ENCODE measurements around the gene SUV39H1. TPM values are rescaled to one million over a fixed set of nuclear protein-coding genes. Genes with fewer than 3 reads are reported as not detected.
"Not testable (repeated sequence)": the region's sequence is repeated elsewhere in the genome, so short reads cannot be mapped to it uniquely, and the experiment has no call there.

SUV39H1 gene
- total RNA-seq, 3 donors from 2014 or later (not counting 1 experiment from before 2014, with no cell fraction given) = 9.2 to 11.6 (median 11.0) TPM

GRCh38 chrX:48681539-48682183, 14.9 kb upstream of the SUV39H1 start:
- intact Hi-C loops (cut with micrococcal nuclease) = no loop called here
- no peaks in the 10 kb centered on the region for H3K9me3 Mint-ChIP-seq
- no peaks in the 10 kb centered on the region for H3K27me3 Mint-ChIP-seq (ENCODE audit: low read depth in 2 of 2)

GRCh38 chrX:48682795-48683194, 13.7 kb upstream of the SUV39H1 start:
- H3K36me3 Mint-ChIP-seq; ATAC-seq; DNase-seq; H3K4me3 ChIP-seq (ENCODE audit: low read length); H3K27me3 ChIP-seq (ENCODE audit: control insufficient read depth, insufficient read depth, low read length); H3K4me3 Mint-ChIP-seq; H3K9me3 ChIP-seq (ENCODE audit: control insufficient read depth, insufficient read depth, low read length); intact Hi-C loops (cut with micrococcal nuclease); H3K9me3 Mint-ChIP-seq; H3K27me3 Mint-ChIP-seq (ENCODE audit: low read depth in 2 of 2): not testable (repeated sequence)
- Histone ChIP-seq H3K27ac (ENCODE audit: low read length) (peak overlapping the region; percentile 95), H3K4me1 (ENCODE audit: control insufficient read depth, insufficient read depth, low read length) (peaks cover 43% of the 10 kb centered on the region), H3K36me3 (ENCODE audit: control insufficient read depth, insufficient read depth, low read length) (peaks cover 19% of the 10 kb centered on the region)
- 93% methylated on average over 12 of the region's 12 CpGs for WGBS (ENCODE audit: insufficient coverage)
- Mint-ChIP-seq H3K4me1 (peaks cover 21 to 47% of the 10 kb centered on the region in 2 donors), H3K27ac (peak overlapping the region; percentile 88 to 93)

More at GRCh38 chrX:48681539-48682183, 14.9 kb upstream of the SUV39H1 start:
- H3K27ac ChIP-seq (ENCODE audit: low read length) = no peak overlapping the region
- DNase-seq (no peak), ATAC-seq (no peak)
- H3K27me3 ChIP-seq (ENCODE audit: control insufficient read depth, insufficient read depth, low read length) = no peaks in the 10 kb centered on the region
- TF ChIP-seq CTCF (IDR thresholded peaks at IDR 0.05) = no peak
- H3K4me1 ChIP-seq (ENCODE audit: control insufficient read depth, insufficient read depth, low read length) = peaks cover 50% of the 10 kb centered on the region
- Mint-ChIP-seq H3K4me3 (no peak overlapping the region), H3K36me3 (no peaks in the 10 kb centered on the region), H3K4me1 (peaks cover 21 to 45% of the 10 kb centered on the region in 2 donors), H3K27ac (no peak overlapping the region)
- no peaks in the 10 kb centered on the region for H3K9me3 ChIP-seq (ENCODE audit: control insufficient read depth, insufficient read depth, low read length)
- H3K36me3 ChIP-seq (ENCODE audit: control insufficient read depth, insufficient read depth, low read length) = peaks cover 10% of the 10 kb centered on the region
- 94% methylated on average over 9 of the region's 10 CpGs for WGBS (ENCODE audit: insufficient coverage)
- no peak overlapping the region for H3K4me3 ChIP-seq (ENCODE audit: low read length)

GRCh38 chrX:48683411-48683982, 13.0 kb upstream of the SUV39H1 start, which contains the start of gene WAS:
Gene WAS, plus strand, starts transcription at chrX:48683799. Its CDS starts 55 bp downstream, at chrX:48683854.
- Mint-ChIP-seq H3K27me3 (ENCODE audit: low read depth in 2 of 2) (no peaks in the 10 kb centered on the region), H3K27ac (peak within 1 kb of the TSS; percentile 88 to 93), H3K9me3 (no peaks in the 10 kb centered on the region), H3K4me1 (peaks cover 21 to 47% of the 10 kb centered on the region in 2 donors), H3K4me3 (peak within 1 kb of the TSS; percentile 92), H3K36me3 (no peaks in the 10 kb centered on the region)
- H3K36me3 ChIP-seq (ENCODE audit: control insufficient read depth, insufficient read depth, low read length) = peaks cover 25% of the 10 kb centered on the region
- DNase-seq = peak; percentile 29 to 73
- TF ChIP-seq CTCF (IDR thresholded peaks at IDR 0.05) = no peak
- H3K4me1 ChIP-seq (ENCODE audit: control insufficient read depth, insufficient read depth, low read length) = peaks cover 43% of the 10 kb centered on the region
- intact Hi-C loops (cut with micrococcal nuclease) = no loop called here
- peak within 1 kb of the TSS; percentile 95 for H3K27ac ChIP-seq (ENCODE audit: low read length)
- 0% methylated on average over 11 of the region's 13 CpGs for WGBS (ENCODE audit: insufficient coverage)
- ATAC-seq = peak; percentile 81 to 88 (median 82)
- no peaks in the 10 kb centered on the region for H3K9me3 ChIP-seq (ENCODE audit: control insufficient read depth, insufficient read depth, low read length)
- no peaks in the 10 kb centered on the region for H3K27me3 ChIP-seq (ENCODE audit: control insufficient read depth, insufficient read depth, low read length)
- H3K4me3 ChIP-seq (ENCODE audit: low read length) = peak within 1 kb of the TSS; percentile 84

GRCh38 chrX:48684134-48684533, 12.4 kb upstream of the SUV39H1 start:
- Histone ChIP-seq H3K4me3 (ENCODE audit: low read length) (peak overlapping the region; percentile 84), H3K36me3 (ENCODE audit: control insufficient read depth, insufficient read depth, low read length) (peaks cover 27% of the 10 kb centered on the region), H3K4me1 (ENCODE audit: control insufficient read depth, insufficient read depth, low read length) (peaks cover 43% of the 10 kb centered on the region), H3K9me3 (ENCODE audit: control insufficient read depth, insufficient read depth, low read length) (no peaks in the 10 kb centered on the region), H3K27ac (ENCODE audit: low read length) (peak overlapping the region; percentile 95), H3K27me3 (ENCODE audit: control insufficient read depth, insufficient read depth, low read length) (no peaks in the 10 kb centered on the region)
- Mint-ChIP-seq H3K9me3 (no peaks in the 10 kb centered on the region), H3K36me3 (no peaks in the 10 kb centered on the region), H3K27me3 (ENCODE audit: low read depth in 2 of 2) (no peaks in the 10 kb centered on the region), H3K4me1 (peaks cover 21 to 47% of the 10 kb centered on the region in 2 donors), H3K27ac (peak overlapping the region; percentile 88 to 93), H3K4me3 (peak overlapping the region; percentile 92)
- WGBS (ENCODE audit: insufficient coverage) = 13% methylated on average over 4 of the region's 7 CpGs
- TF ChIP-seq CTCF (IDR thresholded peaks at IDR 0.05) = no peak
- intact Hi-C loops (cut with micrococcal nuclease) = no loop called here
- DNase-seq (no peak), ATAC-seq (no peak)
